ENCODE measurements around the gene MTA2.
"Not testable (repeated sequence)": the region's sequence is repeated elsewhere in the genome, so short reads cannot be mapped to it uniquely, and the experiment has no call there.

MTA2 gene

DNA sequence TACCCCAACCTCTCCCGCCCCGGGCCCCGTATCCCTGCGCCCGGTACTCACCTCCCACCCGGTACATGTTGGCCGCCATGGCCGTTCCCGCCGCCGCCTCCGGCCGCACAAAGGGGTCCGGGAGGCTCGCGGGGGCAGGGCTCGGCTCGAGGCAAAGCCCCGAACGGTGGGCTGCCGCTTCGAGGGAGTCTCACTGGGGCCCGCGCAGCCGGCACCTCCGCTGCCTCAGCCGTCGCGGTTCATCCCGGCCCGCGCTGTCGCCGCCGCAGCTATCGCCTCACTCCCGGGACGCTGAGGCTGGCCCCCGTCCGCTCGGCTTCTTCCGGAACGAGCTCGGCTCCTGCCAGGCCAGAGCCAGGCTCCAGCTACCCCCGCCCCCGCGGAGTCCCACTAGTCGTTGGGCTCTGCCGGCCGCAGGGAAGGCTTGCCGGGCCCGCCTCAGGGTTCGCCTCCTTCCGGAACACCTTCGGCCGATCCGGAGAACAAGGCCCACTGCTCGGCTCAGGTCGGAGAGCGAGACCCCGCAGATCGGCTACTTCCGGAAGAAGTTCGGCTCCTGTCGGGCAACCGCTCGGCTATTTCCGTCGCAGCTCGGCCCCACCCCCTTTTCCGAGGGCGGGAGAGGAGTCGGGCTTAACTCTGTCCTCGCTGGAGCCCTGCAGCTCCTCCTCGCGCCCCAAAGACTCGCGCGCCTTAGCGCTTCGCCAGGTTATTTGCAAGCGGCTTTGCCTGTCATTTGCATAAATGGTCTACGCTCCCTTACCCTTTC lies at the start of gene MTA2:
MTA2 (minus strand) TSS at position 494 of the 769 bp plus-strand sequence; CDS start at position 79, 415 bp downstream.
- DNase-seq = peak; percentile 97

DNA sequence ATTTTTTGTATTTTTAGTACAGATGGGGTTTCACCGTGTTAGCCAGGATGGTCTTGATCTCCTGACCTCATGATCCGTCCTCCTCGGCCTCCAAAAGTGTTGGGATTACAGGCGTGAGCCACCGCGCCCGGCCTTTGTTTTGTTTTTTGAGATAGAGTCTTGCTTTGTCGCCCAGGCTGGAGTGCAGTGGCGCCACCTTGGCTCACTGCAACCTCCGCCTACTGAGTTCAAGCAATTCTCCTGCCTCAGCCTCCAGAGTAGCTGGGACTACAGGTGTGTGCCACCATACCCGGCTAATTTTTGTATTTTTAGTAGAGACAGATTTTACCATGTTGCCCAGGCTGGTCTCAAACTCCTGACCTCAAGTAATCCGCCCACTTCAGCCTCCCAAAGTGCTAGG lies 48.6 kb upstream of the MTA2 start:
- not testable (repeated sequence) for DNase-seq

GRCh38 chr11:62649486-62649885 lies 47.8 kb upstream of the MTA2 start:
- DNase-seq = no peak

DNA sequence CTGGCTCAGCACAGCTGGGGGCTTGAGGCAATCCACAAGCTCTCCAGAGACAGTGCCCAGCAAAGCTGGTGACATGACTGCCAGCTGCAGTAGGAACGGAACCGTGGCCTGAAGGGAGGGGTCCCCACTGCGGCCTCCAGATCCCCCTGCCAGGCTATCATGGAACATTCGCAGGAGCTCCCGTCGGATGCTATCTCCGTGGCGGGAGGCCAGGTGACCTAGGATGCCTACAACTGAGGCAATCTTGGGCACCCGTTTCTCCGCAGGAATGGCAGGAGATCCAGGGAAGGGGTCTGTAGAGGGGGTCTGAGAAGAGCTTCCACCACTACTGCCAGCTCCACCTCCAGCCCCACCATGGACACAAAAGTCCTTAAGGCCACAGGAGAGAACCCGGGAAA lies 47.3 kb upstream of the MTA2 start:
- DNase-seq = no peak

DNA sequence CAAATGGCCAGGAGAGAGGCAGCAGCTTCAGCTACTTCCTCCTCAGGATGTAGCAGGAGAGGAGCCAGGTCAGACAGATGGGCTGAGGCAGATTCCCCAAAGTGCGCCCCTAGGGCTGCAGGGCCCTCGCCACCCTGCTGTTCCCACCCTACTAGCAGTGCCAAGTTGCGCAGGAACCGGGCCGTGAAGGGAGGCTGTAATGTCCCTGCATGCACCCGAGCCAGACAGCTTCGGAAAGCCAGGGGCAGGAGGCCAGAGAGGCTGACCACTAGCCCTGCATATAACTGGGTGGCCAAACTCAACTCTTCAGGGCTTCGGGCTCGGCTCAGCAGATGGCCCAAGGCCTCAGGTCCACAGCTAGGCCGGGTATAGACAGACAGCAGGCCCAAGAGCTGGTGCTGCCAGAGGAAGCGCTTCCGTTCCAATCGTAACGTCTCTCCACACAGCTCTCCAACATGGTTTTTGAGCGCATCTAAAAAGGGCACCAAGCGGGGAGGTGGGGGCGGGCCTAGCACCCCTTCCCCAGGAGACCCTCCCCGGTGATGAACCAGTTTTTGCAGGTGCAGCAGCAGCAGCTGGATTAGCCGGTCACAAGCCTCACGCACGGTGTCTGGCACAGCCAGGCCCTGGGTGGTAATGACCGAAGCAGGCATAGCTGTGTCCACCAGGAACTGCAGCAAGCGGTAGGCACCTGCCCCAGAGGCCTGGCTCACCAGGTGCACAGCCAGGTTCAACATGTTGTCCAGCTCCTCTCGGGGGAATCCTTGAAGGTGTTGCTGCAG lies 46.7 kb upstream of the MTA2 start:
- no peak for DNase-seq

DNA sequence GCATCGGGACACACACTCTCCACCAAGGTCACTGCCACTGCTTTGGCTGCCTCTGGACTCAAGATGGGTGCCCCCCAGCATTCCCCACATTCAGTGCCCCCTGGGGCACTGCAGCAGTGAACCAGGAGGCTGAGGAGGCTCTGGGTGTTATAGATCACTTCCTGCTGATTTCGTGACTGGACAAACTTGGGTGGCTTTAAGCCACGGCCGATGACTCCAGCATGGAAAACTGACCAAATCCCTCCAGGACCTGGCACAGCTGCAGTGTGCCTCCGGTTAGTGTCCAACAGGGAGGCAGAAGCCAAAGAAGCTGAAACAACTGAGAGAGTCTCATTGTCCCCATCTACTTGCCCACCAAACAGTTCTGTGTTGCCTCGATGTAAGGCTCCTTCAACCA lies 45.9 kb upstream of the MTA2 start:
- no peak for DNase-seq

- no peak for DNase-seq
Observed at GRCh38 chr11:62646825-62647608, 45.4 kb upstream of the MTA2 start.

- DNase-seq = peak; percentile 99
Observed at GRCh38 chr11:62645946-62646824, 44.5 kb upstream of the MTA2 start, which contains the start of gene GANAB. Gene GANAB, minus strand, starts transcription at chr11:62646613. Its CDS starts 14 bp downstream, at chr11:62646599.

DNA sequence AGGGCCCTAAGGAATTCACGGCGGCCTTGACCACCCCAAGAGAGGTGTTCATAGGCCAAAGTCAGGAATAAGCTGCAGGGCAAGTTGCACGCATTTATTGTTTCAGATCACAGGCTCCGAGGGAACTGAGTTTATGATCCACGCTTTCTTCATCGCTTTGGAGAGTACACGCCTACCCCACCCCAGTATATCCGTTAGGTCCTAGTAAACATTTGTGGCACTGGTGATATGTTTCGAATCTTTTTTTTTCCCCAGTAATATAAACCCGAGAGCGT lies 43.9 kb upstream of the MTA2 start:
- DNase-seq = peak; percentile 24

DNA sequence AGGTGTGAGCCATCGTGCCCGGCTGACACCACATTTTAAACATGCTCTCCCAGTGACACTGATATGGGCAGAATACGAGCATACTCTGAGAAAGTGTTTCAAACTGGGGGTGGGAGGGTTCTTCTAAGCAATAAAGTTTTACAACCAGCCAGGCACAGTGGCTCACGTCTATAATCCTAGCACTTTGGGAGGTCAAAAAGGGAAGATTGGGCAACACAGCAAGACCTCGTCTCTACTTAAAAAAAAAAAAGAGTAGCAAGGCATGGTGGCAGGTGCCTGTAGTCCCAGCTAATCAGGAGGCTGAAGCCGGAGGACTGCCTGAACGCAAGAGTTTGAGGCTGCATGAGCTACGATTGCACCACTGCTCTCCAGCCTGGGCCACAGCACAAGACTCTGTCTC lies 42.6 kb upstream of the MTA2 start:
- no peak for DNase-seq

DNA sequence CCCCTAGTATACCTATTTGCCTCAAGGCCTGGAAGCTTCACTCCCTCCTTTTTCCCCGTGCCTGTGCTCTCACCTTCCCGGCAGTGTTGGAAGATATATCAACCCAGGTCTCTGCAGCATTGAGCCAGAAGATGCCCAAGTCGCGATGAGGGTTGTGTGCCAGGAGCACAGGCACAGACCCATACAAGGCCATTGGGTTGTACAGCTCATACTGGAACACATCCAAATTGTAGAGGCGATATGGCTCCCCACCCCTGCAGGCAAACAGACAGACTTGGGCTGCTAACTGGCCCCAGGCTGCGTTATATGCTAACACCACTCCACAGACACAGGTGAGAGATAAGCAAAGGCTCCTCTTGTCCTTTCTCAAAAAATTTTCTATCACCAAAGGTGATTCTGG lies 30.8 kb upstream of the MTA2 start:
- no peak for DNase-seq

GRCh38 chr11:62627713-62628112 lies 26.0 kb upstream of the MTA2 start:
- no peak for DNase-seq

GRCh38 chr11:62622476-62623089 lies 20.9 kb upstream of the MTA2 start:
- no peak for DNase-seq

DNA sequence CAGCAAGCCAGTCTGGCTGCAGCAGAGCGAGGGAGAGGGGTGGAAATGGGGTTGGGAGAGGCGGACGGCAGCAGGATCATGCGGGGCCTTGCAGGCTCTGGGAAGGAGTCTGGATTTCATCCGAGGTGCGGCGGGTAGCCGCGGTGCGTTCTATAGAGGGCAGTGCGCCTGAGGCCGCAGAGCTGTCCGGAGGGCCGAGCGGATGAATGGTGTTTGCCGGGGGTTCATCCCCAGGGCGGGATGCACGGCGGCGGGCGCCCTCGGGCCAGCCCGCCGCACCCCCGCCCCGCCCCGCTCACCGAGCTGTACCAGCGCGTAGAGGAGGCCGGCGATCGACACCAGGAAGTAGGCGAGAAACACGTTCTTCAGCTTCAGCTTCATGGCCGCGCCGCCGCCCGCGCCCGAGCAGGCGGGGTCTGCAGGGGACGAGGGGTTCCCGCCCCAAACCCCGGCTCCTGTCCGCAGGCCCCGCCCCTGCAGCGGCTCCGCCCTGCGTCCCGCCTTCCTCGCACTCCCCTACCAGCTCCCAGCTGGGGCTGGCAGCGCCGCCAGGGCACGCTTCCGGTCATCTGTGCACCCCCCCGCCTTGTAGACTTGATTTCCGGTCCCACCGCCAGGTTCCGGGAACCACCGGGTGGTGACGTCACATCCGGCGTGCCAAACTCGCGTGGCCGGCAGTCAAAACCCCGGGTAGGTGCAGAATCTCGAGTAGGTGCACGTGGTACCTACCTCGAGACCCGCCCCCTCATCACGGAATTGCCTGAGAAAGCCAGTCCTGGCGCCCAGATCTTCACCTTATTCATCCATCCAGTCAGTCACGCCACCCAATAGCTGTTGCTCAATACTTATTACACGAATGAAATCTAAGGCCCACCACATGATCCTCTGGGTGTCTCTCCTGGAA lies 20.2 kb upstream of the MTA2 start, which contains the start of gene B3GAT3:
B3GAT3 (minus strand) TSS at position 420 of the 904 bp plus-strand sequence; CDS start at position 381, 39 bp downstream.
- peak; percentile 97 for DNase-seq

DNA sequence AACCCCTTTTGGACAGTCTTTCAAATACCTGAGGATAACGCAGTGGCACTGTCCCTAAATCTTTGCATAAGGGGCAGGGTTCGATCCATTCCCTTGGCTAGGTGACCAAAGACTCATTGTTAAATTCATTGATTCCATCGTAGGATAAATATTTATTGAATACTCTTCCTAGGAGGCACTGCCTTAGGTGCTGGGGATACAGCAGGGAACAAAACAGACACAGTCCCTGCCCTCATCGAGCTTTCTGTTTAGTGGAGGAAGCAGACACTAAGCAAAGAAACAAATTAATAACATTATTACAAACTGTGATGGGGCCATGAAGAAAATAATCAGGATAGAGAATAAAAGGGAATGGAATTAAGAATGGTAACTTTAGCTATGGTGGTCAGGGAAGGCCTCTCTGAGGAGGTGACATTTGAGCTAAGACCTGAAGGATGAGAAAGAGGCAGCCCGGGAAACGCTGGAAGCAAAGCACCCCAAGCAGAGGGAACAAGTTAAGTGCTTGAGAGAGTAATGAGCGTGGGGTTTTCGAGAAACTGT lies 19.4 kb upstream of the MTA2 start:
- no peak for DNase-seq

DNA sequence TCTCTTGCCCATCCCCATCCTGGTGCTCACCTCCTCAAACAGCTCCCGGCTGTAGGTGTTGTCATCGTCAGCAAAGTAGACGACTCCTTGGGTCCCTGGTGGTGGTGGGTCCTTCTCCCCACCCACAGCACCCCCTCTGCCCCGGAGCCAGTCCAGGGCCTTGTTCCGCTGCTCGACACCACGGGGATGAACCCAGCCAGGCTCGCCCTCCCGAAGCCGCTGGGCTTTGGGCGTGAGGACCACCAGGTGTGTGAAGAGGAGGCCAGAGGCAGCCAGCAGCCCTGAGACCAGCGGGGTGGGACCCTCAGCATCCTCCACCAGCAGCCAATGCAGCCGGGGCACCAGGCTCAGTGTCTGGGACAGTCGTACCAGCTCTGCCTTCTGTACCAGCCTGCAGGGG lies 15.3 kb upstream of the MTA2 start:
- not testable (repeated sequence) for DNase-seq

DNA sequence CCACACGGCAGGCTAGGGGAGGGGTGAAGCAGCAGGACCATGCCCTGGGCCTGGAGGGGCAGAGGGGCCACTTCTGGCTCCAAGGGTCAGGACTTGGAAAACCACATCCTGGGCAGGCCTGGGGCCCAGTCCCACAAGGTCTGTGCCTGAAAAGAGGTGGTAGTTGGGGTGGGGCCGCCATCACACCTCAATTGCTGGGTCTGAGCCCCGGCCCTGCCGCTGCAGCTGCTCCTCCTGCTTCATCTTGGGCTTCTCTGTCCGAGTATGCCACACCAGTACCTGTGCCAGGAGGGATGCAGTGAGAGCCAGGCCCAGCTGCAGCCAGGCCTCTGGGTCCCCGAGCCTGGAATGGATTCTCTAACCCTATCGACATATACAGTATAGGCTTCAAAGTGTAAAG lies 13.9 kb upstream of the MTA2 start:
- DNase-seq = no peak

GRCh38 chr11:62614275-62614674 lies 12.6 kb upstream of the MTA2 start:
- DNase-seq = no peak

- no peak for DNase-seq
Observed at GRCh38 chr11:62613291-62613778, 11.7 kb upstream of the MTA2 start.

All from NCI-H2227 treated with DMSO at 0.1 percent for 48 hours (cell line).